Tibial artery (tissue), 4 donors: ENCODE measurements around the gene UBQLN3.

Source experiments
- DNase-seq, 2 donors: peaks; one replicate each; pipeline ENCODE4 v3.0.0-alpha.2; 2019
- H3K27ac ChIP-seq, 2 donors: fragments of 200-600 bp; sonication (generic) in 1 of 2; 1 replicate in 1 of 2; 2 replicates in 1 of 2; pipeline ENCODE4 v1.5.1; 2018 to 2019; ENCODE audit warnings: mild to moderate bottlenecking in 1 of 2
- H3K27me3 ChIP-seq, 2 donors: fragments of 200-600 bp; sonication (generic) in 1 of 2; one replicate each; pipeline versions ENCODE4 v1.5.1 to v1.6.0; 2016 to 2019
- H3K36me3 ChIP-seq, 3 donors: fragments of 200-600 bp; sonication (generic) in 2 of 3; one replicate each; pipeline ENCODE4 v1.5.1; 2016 to 2019; ENCODE audit warnings: mild to moderate bottlenecking in 2 of 3
- H3K4me1 ChIP-seq, 4 donors: fragments of 200-600 bp; sonication (generic) in 2 of 4; 1 replicate in 3 of 4; 2 replicates in 1 of 4; pipeline ENCODE4 v1.5.1; 2016 to 2019
- H3K4me3 ChIP-seq, 2 donors: fragments of 200-600 bp; sonication (generic) in 1 of 2; 1 replicate in 1 of 2; 2 replicates in 1 of 2; pipeline ENCODE4 v1.5.1; 2018 to 2019; ENCODE audit warnings: mild to moderate bottlenecking in 2 of 2
- H3K9me3 ChIP-seq, 3 donors: fragments of 200-600 bp; sonication (generic) in 1 of 3; one replicate each; pipeline ENCODE4 v1.5.1; 2016 to 2019
- CTCF ChIP-seq, 2 experiments: fragments of 200-600 bp in 1 of 2; fragments of 450-650 bp in 1 of 2; IDR thresholded peaks; one replicate each; pipeline ENCODE4 v1.5.1; 2017 to 2019; ENCODE audit warnings: antibody characterized with exemption in 2 of 2, mild to moderate bottlenecking in 1 of 2, moderate library complexity in 1 of 2
- intact Hi-C: fragments of 100-400 bp; cut with DNase I; formaldehyde crosslinking; loops from one replicate; pipeline ENCODE4 v1.15.0; 2023; ENCODE audit warnings: low total_unique reads

The UBQLN3 gene

GRCh38 chr11:5521540-5521939 lies 11.8 kb upstream of the UBQLN3 start:
- Histone ChIP-seq H3K9me3 (no peaks in the 10 kb centered on the region), H3K4me1 (no peaks in the 10 kb centered on the region), H3K27me3 (no peaks in the 10 kb centered on the region), H3K4me3 (no peak overlapping the region), H3K27ac (no peak overlapping the region), H3K36me3 (no peaks in the 10 kb centered on the region)
- intact Hi-C loops, result no loop called here
- TF ChIP-seq CTCF (IDR thresholded peaks at IDR 0.05), result no peak
- DNase-seq, result no peak

DNA sequence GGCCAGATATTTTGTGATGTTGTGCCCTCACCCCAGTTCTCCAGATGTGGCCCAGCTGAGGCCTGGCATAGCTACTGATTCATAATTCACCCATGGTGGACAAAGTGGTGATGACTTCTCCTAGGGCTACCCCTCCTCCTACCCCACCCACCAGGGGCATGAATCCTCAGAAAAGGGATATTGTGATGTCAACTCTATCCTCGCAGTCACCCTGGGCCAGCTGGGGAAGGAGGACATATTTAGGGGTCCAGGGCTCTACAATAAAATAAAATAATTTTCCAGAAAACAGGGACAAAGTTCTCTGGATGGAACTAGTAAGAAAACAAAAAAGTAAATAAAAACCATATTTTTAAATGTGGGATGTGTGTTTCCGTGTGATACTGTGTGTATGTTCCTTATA lies 6.8 kb upstream of the UBQLN3 start, which contains the start of gene UBQLNL:
Gene UBQLNL (minus strand): TSS at position 101 of the 400 bp plus-strand sequence. CDS start 258 bp downstream, outside the sequence.
- DNase-seq, result no peak
- Histone ChIP-seq H3K9me3 (no peaks in the 10 kb centered on the region), H3K4me3 (no peak within 1 kb of the TSS), H3K4me1 (no peaks in the 10 kb centered on the region), H3K27ac (no peak within 1 kb of the TSS), H3K27me3 (no peaks in the 10 kb centered on the region), H3K36me3 (no peaks in the 10 kb centered on the region)
- intact Hi-C loops, result no loop called here
- no peak for TF ChIP-seq CTCF (IDR thresholded peaks at IDR 0.05)

DNA sequence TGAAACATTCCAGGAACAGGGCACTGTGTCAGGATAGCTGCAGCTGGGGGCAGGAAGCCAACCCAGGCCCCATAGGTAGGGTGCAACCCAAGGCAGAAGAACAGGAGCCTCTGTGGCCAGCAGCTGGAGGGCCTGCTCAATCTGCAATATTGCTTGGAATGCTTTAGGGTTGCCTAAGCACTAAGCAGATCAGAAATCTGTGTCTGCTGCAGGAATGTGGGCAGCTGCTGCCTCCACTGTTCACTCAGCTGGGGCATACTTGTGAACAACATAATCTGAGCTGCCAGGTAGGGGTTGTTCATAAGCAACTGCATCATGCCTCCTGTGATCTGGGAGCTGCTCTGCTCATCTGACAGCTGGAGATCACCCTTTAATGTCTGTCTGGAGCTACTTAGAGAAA lies 5.1 kb upstream of the UBQLN3 start:
- Histone ChIP-seq H3K27me3 (no peaks in the 10 kb centered on the region), H3K36me3 (no peaks in the 10 kb centered on the region), H3K4me1 (no peaks in the 10 kb centered on the region), H3K9me3 (no peaks in the 10 kb centered on the region), H3K27ac (no peak overlapping the region), H3K4me3 (no peak overlapping the region)
- intact Hi-C loops, result no loop called here
- no peak for TF ChIP-seq CTCF (IDR thresholded peaks at IDR 0.05)
- no peak for DNase-seq

DNA sequence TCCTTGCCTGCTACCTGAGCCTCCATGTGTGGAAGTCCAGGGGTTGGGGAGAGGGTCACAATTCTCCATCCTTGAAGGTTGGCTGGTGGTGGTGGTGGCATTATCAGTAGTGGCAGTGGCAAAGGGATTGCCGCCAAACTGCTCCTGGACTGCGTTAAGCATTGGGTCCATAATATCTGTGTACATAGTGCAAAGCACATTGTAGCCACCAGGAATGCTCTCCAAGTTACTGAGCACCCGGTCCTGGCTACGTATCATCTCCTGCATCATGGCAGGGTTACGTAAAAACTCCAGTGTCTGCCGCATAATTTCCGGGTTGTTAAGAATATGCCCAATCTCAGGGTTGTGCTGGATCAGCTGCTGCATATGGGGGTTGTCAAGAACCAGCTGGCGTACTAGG lies 1.2 kb downstream of the UBQLN3 start:
- intact Hi-C loops, result no loop called here
- no peak for DNase-seq
- Histone ChIP-seq H3K9me3 (no peaks in the 10 kb centered on the region), H3K36me3 (no peaks in the 10 kb centered on the region), H3K4me1 (no peaks in the 10 kb centered on the region), H3K27ac (no peak overlapping the region), H3K4me3 (no peak overlapping the region), H3K27me3 (no peaks in the 10 kb centered on the region)
- no peak for TF ChIP-seq CTCF (IDR thresholded peaks at IDR 0.05)

- Histone ChIP-seq H3K27ac (no peak overlapping the region), H3K9me3 (no peaks in the 10 kb centered on the region), H3K4me3 (no peak overlapping the region), H3K4me1 (no peaks in the 10 kb centered on the region), H3K36me3 (no peaks in the 10 kb centered on the region), H3K27me3 (no peaks in the 10 kb centered on the region)
- intact Hi-C loops, result no loop called here
- TF ChIP-seq CTCF (IDR thresholded peaks at IDR 0.05), result no peak
- no peak for DNase-seq
Observed at GRCh38 chr11:5507933-5508305, 1.8 kb downstream of the UBQLN3 start.
